Activated CD8-positive, alpha-beta memory T cell treated with anti-CD3 and anti-CD28 coated beads, Interleukin-2, amount 50 U/mL, for 1 hour (primary cell): Measurements from ENCODE around the gene POLE4.

ENCODE experiments used
- DNase-seq: peaks from one replicate; pipeline ENCODE4 v3.0.0-alpha.2; 2020; ENCODE audit errors: extremely low read depth

Gene POLE4

DNA sequence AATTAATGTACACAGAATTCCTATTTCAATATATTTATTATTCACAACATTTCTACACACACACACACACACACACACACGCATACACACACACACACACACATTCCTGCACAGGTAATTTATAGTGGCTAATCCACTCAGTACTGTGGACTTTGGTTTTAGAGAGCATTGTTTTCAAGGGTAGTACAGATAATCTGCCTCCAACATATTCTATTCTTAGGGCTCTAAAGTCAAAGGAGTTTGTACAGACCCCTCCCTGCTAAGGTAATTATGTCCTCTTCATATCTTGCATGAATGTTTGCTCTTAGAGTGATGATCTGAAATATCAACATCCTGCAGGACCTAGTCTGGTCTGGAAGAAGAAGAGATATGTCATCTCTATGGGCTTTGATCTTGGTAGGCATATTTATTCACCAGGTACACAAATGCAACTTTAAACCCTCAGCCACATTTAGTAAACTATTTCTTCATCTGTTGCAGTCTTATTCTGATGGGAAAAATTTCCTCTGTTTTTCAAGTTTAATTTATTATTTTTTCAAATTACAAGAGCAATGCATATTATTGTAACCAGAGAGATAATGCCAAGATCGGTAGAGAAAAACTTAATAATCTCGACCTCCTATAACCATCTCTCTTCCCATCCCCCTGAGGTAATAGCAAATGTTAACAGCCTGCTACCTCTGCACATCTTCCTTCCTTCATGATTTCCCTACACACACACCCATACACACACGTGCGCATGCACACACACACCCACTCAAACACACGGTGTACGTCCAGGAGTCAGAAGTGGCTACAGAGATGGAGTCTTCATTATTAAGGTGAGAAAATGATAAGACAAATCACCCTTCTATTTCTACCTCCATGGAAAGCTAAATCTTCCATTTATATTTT lies 18.3 kb upstream of the POLE4 start:
- no peak for DNase-seq

DNA sequence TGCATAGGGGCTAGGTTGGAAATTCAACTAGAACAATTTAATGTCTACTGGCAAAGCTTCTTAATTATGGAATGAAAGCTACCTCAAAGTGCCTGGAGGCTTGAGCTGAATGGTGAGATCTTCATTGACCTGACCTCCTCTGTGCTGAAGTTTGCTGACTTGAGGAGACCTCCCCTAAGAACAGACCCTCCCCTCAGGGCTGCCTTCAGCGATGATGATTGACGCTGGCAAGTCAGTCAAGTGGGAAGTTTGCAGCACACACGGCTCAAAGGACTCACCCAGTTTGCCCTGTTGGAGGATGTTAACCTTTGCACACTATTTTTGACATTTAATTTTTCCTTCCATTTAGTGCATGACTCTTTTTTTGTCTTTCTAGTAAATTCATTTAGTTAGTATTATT lies 17.2 kb upstream of the POLE4 start:
- DNase-seq, result no peak

DNA sequence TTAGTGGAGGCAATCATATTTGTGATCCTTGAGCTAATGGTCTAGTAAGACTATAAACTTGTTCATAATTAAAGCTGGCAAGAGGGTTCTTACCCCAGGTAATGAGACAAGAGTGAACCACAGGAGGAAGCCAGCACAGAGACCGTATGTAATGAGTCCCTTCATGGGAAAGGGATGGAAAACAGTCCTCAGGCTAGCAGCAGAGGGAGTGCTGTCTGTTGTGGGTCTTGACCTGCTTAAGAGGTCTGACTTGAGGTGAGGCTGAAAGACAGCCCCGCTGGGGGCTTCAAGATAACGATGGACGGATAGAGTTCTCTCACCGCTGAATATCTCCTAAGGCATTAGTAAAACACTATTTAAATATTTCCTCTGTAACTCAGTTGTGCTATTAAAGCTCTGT lies 16.2 kb upstream of the POLE4 start:
- no peak for DNase-seq

DNA sequence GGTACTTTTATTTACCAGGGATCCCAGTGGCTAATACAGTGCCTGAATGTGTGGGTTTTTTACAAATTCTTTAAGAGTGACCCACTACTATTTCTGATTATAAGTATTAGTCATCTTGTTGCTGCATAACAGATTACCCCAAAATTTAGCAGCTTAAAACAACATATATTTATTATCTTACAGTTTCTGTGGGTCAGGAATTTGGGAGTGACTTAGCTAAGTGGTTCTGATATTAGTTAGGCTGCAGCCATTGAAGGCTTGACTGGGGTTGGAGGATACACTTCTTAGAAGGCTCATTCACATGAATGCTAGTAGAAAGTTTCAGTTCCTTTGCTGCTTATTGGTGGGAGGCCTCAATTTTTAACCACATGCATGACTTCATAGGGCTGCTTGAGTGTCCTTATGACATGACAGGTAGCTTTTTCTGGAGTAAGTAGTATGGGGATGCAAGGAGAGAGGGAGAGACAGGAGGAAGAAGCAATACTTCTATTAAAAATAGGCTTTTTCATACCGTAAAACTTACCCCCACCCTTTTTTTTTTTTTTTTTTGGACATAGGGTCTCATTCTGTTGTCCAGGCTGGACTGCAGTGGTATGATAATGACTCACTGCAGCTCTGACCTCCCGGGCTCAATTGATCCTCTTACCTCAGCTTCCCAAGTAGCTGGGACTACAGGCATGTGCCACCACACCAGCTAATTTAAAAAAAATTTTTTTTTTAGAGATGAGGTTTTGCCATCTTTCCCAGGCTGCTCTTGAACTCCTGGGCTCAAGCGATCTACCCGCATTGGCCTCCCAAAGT lies 13.3 kb upstream of the POLE4 start:
- no peak for DNase-seq

DNA sequence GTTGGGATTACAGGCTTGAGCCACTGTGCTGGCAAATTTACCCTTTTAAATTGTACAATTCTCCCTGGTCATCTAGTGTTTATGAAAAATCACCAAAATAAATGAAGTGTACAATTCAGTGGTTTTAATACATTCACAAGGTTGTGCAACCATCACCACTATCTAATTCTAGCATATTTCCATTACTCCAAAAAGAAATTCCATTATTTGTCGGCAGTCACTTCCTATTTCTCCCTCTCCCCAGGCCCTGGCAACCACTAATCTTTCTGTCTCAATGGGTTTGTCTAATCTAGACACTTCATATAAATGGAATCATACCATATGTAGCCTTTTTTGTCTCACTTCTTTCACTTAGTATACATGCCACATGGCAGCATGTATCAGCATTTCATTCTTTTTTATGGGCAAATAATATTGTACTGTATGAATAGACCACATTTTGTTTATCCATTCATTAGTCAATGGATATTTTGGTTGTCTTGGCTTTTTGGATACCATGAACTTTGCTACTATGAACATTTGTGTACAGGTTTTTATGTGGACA lies 12.6 kb upstream of the POLE4 start:
- no peak for DNase-seq

DNA sequence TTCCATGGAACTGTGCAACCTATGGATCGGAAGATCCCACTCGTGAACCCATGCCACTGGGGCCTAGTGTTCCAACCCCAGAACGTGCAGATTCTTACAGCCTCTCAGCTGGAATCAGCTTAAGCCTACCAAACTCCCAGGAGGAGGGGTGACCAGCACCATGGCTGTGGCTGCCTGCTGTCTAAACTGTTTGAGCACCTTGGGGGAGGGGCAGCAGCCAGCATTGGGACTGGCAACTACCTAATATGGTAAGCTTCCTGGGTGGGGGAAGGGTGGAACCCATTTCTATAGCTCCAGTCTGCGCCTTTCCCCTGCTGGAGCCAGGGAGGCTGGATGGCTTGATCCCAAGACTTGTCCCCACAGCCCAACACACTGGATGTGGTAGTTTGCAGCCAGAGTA lies 10.7 kb upstream of the POLE4 start:
- DNase-seq, result no peak

DNA sequence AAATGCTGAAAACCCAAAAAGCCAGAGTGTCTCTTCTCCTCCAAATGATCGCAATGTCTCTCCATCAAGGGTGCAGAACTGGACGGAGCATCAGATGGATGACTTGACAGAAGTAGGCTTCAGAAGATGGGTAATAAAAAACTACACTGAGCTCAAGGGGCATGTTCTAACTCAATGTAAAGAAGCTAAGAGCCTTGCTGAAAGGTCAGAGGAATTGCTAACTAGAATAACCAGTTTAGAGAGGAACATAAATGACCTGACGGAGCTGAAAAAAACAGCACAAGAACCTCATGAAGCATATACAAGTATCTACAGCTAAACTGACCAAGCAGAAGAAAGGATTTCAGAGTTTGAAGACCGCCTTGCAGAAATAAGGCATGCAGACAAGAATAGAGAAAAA lies 9.7 kb upstream of the POLE4 start:
- no peak for DNase-seq

DNA sequence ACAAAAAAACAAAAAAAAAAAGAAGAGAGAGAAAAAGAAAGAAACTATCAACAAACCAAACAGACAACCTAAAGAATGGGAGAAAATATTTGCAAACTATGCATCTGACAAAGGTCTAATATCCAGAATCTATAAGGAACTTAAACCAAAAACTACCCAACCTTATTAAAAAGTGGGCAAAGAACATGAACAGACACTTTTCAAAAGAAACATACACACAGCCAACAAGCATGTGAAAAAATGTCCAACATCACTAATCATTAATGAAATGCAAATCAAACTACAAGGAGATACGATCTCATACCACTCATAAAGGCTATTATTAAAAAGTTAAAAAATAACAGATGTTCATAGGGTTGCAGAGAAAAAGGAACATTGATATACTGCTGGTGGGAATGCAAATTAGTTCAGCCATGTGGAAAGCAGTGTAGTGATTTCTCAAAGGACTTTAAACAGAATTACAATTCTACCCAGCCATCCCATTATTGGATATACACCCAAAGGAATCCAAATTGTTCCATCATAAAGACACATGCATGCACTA lies 7.2 kb upstream of the POLE4 start:
- no peak for DNase-seq

DNA sequence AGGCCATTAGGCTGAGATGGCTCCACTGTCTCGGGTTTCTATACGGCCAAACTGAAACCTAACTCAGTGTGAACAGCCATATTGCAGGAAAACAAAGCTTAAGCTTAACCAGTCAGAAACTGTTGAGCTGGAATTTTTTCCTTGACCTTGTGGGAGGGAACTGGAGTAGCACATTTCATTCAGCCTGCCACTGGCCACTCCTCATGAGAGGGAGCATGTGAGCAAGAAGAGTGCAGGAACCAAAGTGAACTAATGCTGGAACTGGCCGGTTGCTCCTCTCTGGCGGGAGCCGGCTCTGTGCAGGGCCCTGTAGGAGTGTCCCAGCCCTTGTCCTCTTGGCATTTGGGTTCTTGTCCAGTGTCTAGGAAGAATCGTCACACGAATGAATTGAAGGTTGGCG lies 5.9 kb upstream of the POLE4 start:
- no peak for DNase-seq

DNA sequence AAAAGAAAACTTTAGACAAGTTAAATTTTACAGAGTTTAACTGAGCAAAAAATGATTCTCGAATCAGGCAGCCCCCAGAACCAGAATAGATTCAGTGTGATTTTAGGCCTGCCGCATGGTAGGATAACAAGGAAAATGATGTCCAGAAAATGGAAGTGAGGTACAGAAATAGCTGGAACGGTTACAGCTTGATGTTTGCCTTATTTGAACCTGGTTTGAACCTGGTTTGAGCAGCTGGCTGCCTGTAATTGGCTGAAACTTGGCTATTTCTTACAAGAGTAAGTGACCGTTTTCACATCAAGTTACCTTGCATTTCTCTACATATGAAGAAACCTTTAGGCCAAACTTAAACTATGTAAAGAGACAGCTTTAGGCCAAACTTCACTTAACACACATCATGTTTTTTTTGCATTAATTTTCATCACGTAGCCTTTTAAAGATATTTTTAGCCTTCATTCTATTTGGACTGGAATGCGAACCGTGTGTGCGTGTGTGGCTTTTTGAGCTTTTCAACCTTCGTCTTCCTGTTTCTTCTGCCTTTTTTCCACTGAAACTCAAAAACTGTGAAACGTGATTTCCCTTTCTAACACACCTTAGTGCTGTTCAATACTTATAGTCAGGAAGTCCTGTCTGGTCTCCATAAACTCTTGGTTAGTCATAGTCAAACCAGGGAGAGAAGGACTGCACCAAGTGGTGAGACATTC lies 4.5 kb upstream of the POLE4 start:
- DNase-seq, result no peak

DNA sequence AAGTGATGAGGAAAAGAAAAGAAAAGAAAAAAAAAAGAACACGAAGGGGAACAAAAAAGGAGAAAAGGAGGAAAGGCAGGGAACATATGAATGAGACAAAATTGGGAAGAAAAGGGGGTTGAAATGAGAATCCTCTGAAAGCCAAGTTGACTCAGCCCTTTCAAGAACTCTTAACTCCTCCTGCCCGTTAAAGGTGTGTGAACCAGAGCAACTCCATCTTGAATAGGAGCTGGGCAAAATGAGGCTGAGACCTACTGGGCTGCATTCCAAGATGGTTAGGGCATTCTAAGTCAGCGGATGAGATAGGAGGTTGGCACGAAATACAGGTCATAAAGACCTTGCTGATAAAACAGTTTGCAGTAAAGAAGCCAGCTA lies 4.0 kb upstream of the POLE4 start:
- no peak for DNase-seq

DNA sequence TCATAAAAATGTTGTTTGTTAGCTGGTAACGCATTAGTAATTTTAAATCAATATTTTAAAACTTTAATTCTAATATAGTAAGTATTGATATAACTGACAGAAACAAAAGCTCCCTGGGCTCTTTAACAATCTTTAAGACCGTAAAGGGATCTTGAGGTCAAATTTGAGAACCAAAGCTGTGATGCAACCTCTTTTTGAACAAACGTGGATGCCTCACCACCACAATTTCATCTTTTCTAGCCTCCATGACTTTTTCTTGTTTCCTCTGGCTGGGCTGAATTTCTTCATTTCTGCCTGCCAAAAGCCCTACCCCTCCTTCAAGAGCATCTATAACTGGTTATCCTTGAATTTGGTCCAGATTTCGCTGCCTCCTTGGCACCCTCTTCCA lies 563 bp upstream of the POLE4 start:
- DNase-seq, result no peak

DNA sequence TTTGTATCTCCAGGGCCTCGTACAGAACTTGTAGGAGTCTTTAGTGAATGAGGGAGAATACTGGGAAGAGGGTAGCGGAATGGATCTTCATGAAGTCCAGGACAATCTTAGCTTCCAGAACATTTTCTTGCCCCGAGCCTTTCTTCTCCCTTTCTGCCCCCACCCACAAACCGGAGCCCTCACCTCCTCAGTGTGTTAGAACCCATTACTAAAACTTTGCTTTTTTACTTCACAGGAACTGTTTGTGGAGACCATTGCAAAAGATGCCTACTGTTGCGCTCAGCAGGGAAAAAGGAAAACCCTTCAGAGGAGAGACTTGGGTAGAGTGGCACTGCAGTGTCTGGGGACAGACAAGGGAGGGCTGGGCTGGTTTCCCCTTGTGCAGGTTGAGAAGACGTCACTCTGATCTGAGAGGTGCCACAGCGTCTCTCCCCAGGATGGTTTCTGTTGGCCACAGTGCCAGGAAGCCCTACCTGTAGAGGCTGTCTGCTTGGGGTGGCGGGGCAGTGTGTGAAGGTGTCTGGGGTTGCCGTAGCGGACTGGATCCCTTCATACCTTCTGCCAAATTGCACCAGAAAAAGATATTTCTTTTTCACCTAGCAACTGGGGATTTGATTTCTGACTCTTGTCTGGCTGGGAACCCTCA lies 786 bp downstream of the POLE4 start:
- DNase-seq, result no peak

DNA sequence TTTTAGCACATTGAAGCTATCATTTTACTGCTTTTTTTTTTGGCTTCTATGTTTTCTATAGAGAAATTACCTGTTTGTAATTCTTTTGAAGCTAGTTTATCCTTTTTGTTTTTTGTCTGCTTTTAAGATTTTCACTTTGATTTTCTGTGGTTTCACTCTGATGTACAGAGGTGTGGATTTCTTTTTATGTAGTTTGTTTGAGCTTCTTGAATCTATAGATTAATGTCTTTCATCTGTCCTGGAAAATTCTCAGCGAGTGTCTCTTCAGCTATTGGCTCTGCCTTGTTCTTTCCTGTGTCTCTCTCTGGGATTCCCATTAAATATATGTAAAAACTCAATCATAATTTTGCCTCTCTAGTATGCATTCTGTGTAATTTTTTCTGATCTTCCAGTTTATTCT lies 8.4 kb downstream of the POLE4 start:
- no peak for DNase-seq

DNA sequence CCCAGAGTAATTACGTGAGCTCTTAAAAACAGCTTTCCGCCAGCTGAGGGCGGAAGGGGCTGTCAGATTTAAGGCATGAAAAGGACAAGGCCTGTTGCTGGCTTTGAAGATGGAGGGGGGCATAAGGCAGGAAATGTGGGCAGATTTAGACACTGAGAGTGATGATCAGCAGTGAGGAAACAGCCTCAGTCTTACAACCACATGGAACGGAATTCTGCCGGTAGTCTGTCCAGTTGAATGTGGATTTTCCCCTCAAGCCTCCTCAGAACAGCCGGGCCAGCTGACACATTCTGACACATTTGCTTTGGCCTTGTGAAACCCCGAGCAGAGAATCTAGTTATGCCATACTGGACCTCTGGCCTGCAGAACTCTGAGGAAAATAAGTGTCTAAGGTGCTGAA lies 16.6 kb downstream of the POLE4 start:
- no peak for DNase-seq

DNA sequence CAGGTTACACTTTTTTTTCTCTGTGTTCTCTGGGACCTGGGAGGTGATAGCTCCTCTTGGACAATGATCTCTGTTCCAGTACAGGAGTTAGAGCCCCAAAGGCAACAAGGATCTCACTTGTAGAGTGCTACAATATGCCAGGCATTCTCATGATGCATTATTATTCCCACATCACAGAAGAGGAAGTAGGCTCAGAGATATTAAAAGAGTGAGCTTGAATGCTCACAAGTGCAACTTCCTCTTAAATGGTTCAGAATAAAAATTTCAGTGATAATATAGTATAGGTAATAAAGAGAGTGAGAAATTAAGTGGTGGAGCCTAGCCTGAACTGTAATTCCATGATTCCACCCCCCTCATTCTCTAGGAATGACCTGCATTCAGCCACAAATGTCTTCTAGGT lies 21.4 kb downstream of the POLE4 start:
- DNase-seq, result no peak

DNA sequence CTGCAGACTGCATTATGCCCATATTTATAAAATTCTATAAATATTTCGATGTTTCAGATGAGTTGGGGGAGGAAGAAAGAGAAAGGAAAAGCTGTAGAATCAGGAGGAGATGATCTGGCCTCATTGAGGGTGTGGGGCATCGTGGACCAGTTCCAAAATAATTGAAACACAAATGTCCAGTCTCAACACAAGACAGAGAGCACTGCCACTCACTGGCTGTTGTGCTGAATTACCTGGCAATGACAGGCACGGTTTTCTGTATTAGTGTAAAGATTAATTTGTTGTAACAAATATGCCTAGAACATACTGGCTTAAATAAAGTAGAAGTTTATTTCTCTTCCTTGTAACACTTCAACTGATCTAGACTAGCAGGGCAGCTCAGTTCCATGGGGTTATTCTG lies 24.1 kb downstream of the POLE4 start:
- DNase-seq, result no peak

DNA sequence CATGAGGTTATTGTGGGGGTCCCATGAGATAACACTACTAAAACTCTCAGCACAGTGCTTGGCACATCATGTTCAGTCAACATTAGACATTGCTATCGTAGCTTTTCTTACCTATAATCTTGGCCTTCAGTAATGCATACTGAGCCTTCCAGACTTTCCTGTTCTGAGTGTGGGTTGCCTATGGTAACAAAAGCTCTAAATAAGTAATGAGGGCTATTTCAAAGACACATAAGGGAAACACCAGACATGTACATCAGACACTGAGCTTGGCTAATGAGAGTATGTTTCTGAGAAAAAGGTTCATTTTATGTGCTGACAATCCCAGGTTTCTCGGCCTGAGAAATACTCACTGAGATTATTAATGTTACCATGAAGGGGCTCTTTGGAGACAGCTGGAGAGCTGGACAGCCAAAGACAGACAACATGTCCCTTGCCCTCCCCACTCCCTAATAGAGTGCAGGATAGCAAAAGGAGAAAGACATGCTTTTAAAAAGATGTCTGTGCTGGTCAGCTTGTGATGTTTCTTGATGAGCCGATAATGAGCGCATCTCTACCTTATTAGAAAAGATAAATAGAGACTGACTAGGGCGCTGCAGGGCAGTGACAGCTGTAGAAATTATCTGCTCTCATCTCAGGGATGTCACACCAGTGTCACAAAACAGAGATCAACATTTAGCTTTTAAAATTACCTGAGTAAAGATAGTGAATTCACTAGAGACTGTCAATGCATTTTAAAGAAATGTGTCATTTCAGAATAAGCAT lies 25.4 kb downstream of the POLE4 start:
- DNase-seq, result no peak

DNA sequence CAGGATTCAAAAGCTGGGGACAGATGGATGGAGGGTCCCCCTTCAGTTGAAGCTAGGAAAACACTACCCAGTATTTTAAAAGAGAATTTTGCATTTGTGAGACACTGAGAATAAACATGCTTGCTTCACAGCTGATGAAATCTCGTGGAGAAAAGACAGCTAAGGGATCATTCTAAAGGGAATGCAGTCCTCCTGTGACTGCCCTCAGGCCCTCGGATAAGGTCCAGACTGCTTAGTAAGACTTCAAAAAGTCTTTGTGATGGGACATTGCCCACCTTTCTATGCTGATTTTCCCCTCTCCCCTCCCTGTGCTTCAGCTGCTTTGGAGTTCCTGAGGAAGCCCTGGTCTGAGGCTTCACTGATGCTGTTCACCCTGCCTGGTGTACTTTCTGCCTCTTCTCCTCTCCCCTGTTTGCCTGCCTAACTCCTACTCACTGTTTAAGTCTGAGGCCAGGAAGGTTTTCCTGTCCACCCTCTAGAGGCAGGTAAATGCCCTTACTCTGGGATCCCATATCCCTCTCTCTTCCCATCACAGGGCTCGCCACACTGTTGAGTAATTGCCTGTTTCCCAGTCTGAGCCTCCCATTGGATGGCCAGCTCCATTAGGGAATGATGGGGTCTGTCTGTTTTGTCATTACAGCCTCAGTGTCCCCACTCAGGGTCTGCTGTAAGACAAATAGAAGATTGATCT lies 26.6 kb downstream of the POLE4 start:
- no peak for DNase-seq

DNA sequence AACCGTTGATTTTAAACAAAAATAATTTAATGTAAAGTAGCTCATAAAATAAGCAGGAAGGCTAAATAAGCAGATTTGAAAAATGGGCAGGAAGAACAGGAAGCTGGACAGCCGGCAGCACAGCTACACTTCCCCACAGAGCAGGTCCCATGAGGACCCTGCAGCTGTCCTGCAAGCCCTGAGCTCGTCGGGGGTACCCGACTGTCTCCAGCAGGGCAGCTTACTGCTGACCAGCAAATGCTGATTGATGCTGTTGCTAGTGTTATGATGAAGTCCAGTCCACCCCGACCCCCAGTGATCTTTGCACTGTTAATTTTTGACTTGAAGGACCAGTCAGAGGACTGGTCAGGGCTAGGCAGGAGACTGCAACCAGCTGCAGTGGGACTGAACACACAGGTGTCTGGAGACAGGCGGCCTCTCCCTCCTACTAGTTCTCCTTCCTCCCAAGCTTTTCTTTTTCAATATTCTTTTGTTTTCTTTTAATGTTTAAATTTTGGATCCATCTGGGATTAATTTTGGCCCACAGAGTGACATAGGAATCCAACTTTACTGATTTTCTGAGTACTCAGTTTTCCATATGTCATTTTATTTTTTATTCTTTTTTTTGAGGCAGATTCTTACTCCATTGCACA lies 27.7 kb downstream of the POLE4 start:
- DNase-seq, result no peak
